G401 (cell line): Measurements from ENCODE around the gene MYRFL. TPM values are rescaled to one million over a fixed set of nuclear protein-coding genes. Genes with fewer than 3 reads are reported as not detected.

Experiments
- DNase-seq: peaks from one replicate; pipeline ENCODE4 v3.0.0-alpha.2; 2015; ENCODE audit warnings: low spot score
- in situ Hi-C: cut with HindIII; loops from 2 replicates; pipeline ENCODE4 v1.10.0; 2016; ENCODE audit warnings: low sequenced_read_pairs, mixed read lengths
- total RNA-seq: library from RNA; depleted of rRNA; stranded (reverse); fragments of >200 nt; shearing (Covaris generic); gene quantifications from 2 replicates; pipeline ENCODE4 v1.2.3, GENCODE V29; 2014

MYRFL gene
- total RNA-seq, 1 experiment from 2014 or later = not detected

DNA sequence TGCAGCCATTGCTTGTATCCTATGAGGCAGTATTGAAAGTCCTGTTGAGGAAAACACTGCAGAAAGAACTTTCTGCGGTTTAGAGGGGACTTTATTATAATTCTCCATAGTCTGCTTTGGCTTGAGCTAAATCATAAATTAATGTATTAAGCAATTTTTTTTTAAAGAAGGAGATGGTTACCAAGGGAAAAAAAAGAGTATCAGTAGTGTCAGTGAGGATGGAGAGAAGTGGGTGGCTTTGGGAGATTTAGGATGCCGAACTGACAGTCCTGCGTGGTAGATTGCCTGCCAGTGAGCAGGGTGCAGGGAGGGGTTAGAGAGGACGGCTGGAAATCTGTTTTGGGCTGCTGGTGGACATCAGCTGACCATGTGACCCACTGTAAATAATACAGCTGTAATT, 96.8 kb downstream of the MYRFL start:
- in situ Hi-C loops = no loop called here
- DNase-seq = no peak

DNA sequence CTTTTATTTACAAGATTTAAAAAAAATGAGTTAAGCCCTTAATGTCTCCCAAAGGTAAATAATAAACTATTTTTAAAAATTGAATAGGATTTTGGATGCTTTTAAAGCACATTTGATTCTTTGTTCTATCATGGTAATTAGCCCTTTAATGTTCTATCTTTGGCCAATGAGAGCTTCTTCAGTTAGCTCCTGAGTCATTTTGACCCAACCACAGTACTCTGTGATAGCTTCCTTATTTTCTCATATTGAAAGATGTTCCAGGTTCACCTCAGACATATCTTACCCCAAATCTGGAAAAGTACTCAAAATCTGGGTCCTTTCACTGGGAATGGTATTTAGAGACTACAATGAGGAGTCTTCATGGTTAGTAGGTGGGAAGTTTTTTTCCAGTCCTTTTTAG, 98.0 kb downstream of the MYRFL start:
- in situ Hi-C loops = no loop called here
- DNase-seq = no peak

DNA sequence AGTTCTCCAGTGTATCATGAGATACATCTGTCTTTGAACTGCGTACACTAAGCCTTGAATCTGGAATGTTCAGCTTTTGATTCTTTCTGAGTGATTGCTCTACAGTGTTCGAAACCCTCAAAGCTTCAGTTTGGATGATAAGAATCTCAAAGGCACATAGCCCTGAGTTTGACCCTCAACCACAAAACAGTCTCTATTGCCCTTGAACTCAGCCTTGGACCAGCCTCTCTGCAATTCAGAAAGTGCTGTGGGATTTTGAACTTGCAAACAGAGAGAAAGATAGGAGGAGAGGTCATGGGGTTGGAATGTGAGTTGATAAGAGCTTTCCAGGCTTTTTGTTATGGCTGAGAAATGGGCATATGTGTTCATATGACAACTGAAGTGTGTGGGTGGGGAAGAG, 100.3 kb downstream of the MYRFL start:
- in situ Hi-C loops = no loop called here
- DNase-seq = no peak

DNA sequence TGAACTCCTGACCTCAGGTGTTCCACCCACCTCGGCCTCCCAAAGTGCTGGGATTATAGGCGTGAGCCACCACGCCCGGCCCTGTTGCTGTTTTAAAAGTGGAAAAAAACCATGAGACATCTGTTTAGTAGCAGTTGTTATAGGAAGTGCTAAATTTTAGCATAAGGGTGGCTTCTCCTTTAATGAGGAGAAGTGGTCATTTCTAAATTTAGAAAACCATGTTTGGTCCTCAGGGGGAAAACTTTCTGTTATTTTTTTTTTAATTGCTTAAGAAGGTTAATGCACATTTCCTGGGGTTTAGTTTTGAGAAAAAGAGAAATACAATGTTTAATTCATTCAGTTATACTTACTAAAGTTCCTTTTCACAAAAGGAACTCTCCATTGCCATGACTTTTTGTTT, 102.1 kb downstream of the MYRFL start:
- in situ Hi-C loops = no loop called here

DNA sequence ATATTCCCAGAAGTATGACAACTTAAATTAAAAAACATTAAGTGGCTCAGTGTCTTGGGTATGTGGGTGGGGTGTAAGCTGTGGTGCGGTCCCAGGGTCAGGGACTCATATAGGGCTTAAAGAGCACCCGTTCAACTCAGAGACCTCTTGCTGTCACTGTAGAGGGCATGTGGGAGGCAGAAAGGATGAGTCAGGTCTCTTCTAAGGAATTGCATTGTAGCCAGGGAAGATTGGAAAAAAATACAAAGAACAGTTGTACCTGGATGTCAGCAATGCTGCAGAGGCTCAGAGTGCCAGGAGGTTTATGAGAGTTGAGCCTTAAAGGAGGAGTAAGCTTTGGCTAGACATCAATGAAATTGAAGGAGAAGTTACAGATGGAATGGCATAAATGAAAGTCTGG, 104.1 kb downstream of the MYRFL start:
- no peak for DNase-seq
- in situ Hi-C loops = no loop called here

More for the DNA sequence above, 102.1 kb downstream of the MYRFL start:
- no peak for DNase-seq

DNA sequence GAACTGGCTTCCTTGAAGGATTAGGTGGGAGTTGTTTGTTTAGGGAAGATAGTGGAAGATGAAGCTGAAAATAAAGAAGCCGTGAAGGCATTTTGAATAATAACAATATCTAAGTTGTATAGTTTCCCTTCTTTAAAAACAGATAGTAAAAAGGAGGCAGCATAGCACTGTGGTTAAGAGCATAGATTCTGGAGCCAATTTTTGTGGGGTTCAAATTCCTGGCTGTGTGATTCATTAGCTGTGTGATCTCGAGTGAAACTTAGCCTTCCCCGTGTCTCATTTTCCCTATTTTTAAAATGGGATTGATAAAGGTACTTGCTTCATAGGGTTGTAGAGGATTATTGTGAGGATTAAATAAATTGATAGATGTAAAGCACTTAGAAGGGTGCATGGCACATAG, 104.5 kb downstream of the MYRFL start:
- in situ Hi-C loops = no loop called here
- no peak for DNase-seq

DNA sequence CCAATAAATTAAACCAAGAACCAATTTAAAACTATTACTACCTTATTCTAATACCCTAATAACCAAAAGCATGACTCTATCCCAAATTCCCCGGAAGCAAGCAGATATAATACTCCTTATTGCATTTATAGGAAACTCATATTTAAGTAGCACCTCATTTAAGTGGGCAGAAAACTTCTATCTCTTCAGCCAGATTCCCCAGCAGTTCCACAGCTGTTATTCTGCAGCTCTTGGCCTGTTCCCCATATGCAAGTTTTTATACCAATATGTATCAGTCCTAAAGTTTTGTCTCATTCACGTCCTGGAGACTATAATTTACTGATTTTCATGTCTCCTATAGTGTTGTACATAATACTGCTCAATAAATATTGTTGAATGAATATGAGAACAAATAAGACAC, 106.5 kb downstream of the MYRFL start:
- no peak for DNase-seq
- in situ Hi-C loops = no loop called here

DNA sequence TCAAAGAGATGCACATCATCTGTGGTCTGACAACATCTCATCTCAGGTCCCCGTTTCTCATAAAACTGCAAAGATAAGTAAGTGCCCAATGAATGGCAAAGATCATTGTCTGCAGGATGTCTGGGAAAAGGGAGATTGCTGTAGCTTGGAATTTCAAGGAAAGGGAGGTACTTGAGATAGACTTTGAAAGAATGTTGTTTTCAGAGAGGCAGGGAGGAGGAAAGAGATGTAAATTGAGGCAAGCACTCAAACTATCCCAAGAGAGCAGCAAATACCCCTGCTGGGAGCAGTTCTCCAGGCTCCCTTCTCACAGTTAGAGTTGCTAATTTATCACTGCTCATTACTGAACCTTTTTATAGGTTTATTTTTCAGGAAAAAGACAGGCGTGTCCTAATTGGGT, 107.1 kb downstream of the MYRFL start:
- DNase-seq = no peak
- in situ Hi-C loops = no loop called here

DNA sequence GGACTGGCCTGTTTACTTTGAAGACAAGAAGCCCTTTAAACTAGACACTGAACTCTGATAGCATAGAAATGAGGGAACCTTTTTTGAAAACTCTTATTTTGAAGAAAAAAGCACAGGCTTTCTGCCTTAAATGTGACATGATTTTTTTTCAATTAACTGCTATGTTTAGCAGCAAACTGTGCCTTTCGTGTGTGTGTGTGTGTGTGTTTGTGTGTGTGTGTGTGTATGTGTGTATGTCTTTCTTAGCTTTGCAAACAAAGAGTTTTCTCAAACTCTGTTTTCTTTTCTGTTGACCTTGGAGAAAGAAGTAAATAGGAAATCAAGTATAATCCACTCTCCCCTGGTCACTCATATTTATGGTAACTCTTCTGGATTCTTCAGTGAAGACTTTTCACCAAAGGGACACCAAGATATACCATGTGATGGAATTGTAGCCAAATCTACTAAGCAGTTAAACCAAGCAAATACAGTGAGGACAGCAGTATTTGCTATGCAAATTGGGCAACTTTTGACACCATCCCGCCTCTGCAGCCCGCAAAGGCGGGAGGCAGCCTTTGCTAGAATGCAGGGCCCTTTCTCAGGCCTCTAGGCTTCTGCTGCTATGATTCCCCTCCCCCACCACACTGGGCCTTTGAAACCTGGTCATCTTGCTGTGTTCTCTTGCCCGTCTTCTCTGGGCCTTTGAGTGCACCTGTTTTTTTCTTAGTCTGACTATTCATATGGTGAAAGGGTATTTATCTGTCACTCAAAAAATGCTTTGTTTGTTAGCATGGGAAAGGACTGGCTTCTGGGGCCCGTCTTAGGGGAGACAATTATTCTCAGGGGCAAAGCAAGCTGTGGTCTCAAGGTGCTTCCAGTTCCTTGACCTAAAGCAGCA, 107.9 kb downstream of the MYRFL start:
- no peak for DNase-seq
- in situ Hi-C loops = no loop called here

DNA sequence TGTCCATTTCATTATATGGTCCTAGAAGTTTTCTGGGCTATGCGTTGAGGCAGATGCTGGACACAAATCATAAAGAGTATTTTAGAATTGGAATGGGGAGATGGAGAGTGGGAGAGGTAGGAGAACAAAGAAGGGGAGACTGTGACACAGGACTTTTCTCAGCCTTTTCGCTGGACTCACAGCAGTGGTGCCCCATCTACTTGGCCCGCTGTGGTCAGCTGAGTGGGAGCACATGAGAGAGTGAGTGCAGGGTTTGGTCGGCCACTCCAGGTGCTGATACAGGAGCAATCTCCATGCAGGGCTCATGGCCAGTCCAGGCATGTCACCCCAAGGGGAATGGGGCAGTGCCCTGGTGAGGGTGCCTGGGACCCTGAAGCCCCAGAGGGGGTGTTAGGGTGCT, 109.0 kb downstream of the MYRFL start:
- in situ Hi-C loops = no loop called here
- no peak for DNase-seq

DNA sequence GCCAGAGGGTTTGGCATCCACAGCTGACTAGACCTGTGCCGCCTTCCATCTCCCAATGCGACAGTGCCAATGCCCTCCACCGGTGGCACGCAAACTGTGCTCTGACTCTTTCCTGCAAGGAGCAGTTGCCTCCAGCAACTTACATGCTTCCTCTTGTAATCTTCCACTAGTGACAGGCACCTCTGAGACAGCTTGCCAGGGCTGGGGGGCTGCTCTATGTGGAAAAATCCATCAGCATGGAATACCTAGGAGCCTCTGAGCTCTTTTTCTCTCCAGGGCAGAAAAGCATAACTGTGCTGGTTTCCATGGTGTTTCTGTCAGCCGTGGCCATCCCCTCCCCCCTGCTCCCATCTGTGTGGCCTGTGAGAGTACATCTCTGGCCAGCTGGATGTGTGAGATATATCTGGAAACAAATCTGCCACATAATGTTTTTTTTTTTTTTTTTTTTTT, 110.6 kb downstream of the MYRFL start:
- in situ Hi-C loops = no loop called here
- peak; percentile 95 for DNase-seq

DNA sequence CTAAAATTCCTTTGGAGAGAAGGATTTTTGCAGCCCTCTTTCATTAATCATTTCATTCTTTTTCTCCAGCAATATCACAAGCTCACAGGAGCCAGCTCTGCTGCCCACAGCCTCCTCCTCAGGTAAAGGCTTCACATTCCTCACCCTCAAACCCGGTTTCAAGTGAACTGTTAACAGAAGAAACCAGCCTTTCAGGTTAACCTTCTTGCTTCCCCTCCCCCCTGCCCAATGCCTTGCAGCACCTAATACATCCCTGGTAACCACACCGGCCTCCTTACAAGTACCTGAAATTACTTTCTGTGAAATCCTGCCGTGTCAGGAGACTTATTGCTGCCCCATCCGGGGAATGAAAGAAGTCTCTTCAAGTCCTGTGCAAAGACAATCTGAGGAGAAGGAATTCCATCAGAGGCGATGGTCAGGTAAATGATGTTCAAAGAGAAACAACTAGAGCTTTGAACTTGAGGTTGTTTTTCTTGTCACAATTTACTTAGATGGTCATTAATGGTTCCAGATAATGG, 111.2 kb downstream of the MYRFL start:
- DNase-seq = no peak

DNA sequence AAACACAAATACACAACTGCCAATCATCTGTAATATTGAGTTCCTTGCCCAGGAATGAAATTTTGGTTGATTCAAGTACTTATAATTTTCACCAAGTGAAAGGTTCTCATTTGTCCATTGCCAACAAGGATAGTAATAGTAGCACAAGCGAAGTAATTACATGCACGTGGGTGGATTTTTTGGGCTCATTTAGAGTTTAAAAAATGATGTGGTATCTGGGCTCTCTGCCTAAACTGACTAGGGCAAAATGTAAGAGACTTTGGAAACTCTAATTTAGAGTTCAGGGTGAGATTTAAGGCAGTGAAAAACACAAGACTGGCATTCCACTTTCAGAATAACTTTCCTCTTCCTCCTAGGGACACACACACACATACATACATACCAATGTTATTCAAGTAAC, 111.7 kb downstream of the MYRFL start:
- no peak for DNase-seq
- in situ Hi-C loops = no loop called here

More for the DNA sequence above, 111.2 kb downstream of the MYRFL start:
- in situ Hi-C loops = no loop called here

DNA sequence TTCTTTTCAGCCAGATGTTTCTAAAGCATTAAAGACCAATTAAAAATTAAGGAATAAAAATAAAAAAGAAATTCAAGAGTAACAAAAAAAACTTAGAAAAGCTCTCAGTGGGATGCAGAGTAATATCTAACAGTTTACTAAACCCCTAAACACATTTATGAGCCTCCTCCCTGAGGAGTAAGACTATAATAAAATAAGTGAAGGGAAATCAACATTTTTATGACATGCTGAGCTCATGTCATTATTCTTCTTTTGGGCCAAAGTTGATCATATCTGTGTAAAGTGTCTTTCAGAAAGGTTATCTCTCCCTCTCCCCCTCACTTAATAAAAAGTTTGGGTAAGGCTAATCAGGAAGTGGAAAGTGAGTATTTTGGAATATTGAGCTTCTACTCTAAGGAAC, 122.1 kb downstream of the MYRFL start:
- in situ Hi-C loops = no loop called here
- DNase-seq = no peak

DNA sequence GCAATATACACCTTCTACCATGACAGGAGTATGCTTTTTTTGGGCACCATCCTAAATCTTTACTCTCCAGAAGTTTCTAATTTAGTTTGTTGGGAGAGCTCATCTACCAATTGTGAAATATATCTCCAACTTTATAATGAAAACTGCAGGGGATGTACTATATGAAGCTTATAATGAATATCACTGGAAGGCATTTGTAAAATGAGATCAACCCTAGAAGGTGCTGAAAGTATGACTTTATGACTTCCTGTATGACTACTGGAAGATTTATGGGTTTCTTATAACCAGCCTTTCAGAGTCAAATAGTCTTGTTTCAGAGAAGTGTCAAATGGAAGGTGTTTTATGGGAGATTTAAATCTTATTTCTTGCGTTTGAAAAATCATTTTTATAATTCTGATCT, 122.9 kb downstream of the MYRFL start:
- in situ Hi-C loops = no loop called here
- DNase-seq = no peak

DNA sequence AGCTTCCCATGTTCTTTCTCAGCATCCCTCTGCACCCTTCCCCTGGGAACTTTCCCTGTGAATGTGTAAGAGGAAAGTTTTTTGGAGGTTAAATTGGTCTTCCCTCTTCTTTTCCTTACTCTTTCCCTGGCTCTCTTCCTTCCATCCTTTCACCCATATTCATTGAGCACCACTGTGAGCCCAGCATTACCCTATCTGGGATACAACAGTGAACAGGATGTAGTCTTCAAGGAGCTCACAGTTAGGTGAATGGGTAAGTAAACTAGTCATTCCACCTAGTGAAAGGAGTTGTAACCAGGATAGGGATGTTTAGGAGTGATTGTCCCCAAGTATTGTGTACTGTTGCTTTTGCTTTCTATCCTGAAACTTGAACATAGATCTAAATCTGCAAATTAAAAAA, 123.8 kb downstream of the MYRFL start:
- in situ Hi-C loops = no loop called here
- no peak for DNase-seq

DNA sequence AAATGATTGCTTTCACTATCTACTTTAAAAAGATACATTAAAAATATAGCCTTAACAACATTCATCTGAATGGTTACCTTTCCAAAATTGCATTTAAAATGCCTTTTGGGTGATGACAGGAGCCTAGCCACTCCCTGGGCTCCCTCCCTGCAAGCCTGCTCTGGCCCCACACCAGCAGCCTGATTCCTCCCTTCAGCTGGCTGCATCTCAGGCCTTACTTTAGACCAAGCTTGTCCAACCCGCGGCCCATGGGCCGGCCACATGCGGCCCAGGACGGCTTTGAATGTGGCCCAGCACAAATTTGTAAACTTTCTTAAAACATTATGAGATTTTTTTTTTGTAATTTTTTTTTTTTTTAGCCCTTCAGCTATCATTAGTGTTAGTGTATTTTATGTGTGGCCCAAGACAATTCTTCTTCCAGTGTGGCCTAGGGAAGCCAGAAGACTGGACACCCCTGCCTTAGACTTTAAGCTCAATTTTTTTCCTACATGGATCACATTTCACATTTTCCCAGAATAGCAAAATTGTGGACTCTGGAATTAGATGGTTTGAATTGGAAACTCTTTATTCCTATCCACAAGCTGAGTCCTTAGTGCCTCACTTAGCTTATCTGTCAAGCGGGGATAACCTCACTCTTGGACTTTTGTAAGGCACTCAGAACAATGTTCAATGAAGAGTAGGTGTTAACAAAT, 124.4 kb downstream of the MYRFL start:
- in situ Hi-C loops = no loop called here
- DNase-seq = no peak

DNA sequence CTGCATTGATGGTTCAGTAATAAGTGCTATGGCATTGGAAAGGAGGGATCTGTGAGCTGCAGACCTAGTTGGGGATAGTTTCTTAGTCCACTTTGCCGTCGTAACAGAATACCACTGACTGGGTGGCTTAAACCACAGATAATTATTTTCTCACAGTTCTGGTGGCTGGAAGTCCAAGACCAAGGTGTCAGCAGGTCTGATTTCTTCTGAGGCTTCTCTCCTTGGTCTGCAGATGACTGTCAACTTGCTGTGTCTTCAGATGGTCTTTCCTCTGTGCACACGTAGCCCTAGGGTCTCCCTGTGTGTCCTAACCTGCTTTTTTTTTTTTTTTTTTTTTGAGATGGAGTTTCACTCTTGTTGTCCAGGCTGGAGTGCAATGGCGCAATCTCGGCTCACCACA, 126.1 kb downstream of the MYRFL start:
- in situ Hi-C loops = no loop called here
- DNase-seq = no peak

DNA sequence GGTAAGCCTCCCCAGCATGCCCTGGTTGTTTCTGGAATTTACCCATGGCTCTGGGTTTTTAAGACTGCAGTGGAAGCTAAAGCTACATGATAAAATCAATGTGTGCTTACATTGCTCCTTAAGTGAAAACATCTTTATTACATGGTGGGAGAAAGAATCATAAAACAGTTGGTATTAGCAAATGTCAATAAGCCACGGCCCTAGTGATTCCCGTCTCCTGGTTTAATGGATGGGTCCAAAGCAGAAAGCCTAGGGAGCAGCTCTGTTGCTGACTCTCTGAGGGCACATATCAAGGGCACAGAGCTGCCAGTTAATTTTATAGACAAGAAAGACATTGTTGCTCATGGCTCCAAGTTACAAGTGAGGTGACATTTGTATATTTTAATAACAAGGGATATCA, 127.9 kb downstream of the MYRFL start:
- no peak for DNase-seq
- in situ Hi-C loops = no loop called here

DNA sequence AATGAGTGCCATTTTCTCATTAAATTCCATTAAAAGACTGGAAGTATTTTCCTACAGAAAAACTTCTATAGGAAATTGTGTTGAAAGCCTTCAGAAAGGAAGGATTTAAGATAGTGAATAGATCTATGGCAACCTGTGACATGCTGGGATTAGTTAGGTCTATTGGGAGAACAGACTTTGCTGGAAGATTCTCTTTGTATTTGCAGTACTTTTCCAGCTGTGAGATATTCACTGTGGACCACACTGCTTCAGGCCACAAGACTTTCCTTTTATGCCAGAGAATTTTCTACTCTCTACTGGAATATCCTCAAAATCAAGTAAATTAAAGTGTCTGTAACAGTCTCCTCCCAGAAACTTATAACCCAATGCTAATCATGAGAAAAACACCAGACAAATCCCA, 136.2 kb downstream of the MYRFL start:
- in situ Hi-C loops = no loop called here
- DNase-seq = no peak
